HepG2 (cell line): ENCODE data around the gene OR52W1. TPM values are rescaled to one million over a fixed set of nuclear protein-coding genes. Genes with fewer than 3 reads are reported as not detected.

Experiments
- ATAC-seq: fragments of 200-7000 bp; cut with Tn5 transposase; 3 replicates; pipeline ENCODE4 v1.9.1; 2020; ENCODE audit warnings: mild to moderate bottlenecking, moderate library complexity
- BruUV-seq: library from RNA; stranded (reverse); fragments of 400-500 nt; replicated peaks from 2 replicates; lab custom pipeline; 2021; lab: Mats Ljungman, UMichigan
- CTCF ChIA-PET: fragments of 300-600 bp; formaldehyde crosslinking; extraction: SDS; loops from one replicate; lab custom pipeline; 2021; ENCODE audit warnings: low total read pairs, inconsistent platforms, low intra/inter-chr PET ratio; lab: Yijun Ruan, JAX
- POLR2A ChIA-PET: fragments of 350-600 bp; sonication (Branson Sonifier 250); formaldehyde crosslinking; loops from one replicate; lab custom pipeline; 2020; ENCODE audit warnings: antibody characterized with exemption, inconsistent platforms; lab: Yijun Ruan, JAX
- DNase-seq: peaks from one replicate; pipeline ENCODE4 v3.0.0-alpha.2; 2015; ENCODE audit warnings: low spot score
- FAIRE-seq: peaks from 3 replicates; lab custom pipeline; 2011; peaks lifted over from hg19 to GRCh38; lab: Jason Lieb, UNC
- H2AFZ ChIP-seq: one replicate; pipeline ENCODE4 v1.6.1; 2011; ENCODE audit warnings: low read length, inconsistent platforms
- H3K27ac ChIP-seq: fragments of 300-600 bp; 3 replicates; pipeline ENCODE4 v1.8.0; 2011; ENCODE audit warnings: mixed run types, mild to moderate bottlenecking, mixed read lengths, low read length, inconsistent platforms; ENCODE audit not compliant: insufficient read depth; ENCODE audit errors: extremely low read length
- H3K27me3 ChIP-seq, 2 experiments: fragments of 200-600 bp in 1 of 2; 2 replicates in 1 of 2; 3 replicates in 1 of 2; pipeline versions ENCODE4 v1.6.0 to v1.8.0; 2011; ENCODE audit warnings: low read length in 2 of 2, mild to moderate bottlenecking in 2 of 2, moderate library complexity in 2 of 2, inconsistent platforms in 1 of 2; ENCODE audit not compliant: insufficient read depth in 2 of 2, control insufficient read depth in 1 of 2
- H3K36me3 ChIP-seq, 2 experiments: fragments of 200-600 bp in 1 of 2; replicated peaks in 1 of 2; 2 replicates in 1 of 2; 3 replicates in 1 of 2; pipeline versions ENCODE4 v1.5.1 to v1.8.0; 2011; ENCODE audit warnings: low read length in 2 of 2, inconsistent platforms in 1 of 2; ENCODE audit not compliant: insufficient read depth in 2 of 2, control insufficient read depth in 1 of 2
- H3K4me1 ChIP-seq: 2 replicates; pipeline ENCODE4 v1.5.1; 2012; ENCODE audit warnings: low read length, inconsistent platforms; ENCODE audit not compliant: insufficient read depth
- H3K4me2 ChIP-seq: 2 replicates; pipeline ENCODE4 v1.6.0; 2011; ENCODE audit warnings: low read depth, low read length, inconsistent platforms
- H3K4me3 ChIP-seq, 3 experiments: fragments of 200-600 bp in 1 of 3; sonication (generic), shearing (Covaris generic) in 1 of 3; replicated peaks in 1 of 3; 2 replicates each; pipeline ENCODE4 v1.5.1; 2011 to 2016; ENCODE audit warnings: low read length in 3 of 3, inconsistent platforms in 2 of 3, low read depth in 2 of 3, mild to moderate bottlenecking in 2 of 3, control low read depth in 1 of 3, mixed read lengths in 1 of 3; ENCODE audit not compliant: insufficient read depth in 1 of 3
- H3K79me2 ChIP-seq: one replicate; pipeline ENCODE4 v1.6.1; 2011; ENCODE audit warnings: low read length, inconsistent platforms; ENCODE audit not compliant: insufficient read depth
- H3K9ac ChIP-seq: 2 replicates; pipeline ENCODE4 v1.6.0; 2011; ENCODE audit warnings: mild to moderate bottlenecking, low read depth, low read length, inconsistent platforms; ENCODE audit not compliant: insufficient read depth
- H3K9me3 ChIP-seq: 2 replicates; pipeline ENCODE4 v1.5.1; 2012; ENCODE audit warnings: mild to moderate bottlenecking, low read length
- H4K20me1 ChIP-seq: 2 replicates; pipeline ENCODE4 v1.6.0; 2011; ENCODE audit warnings: inconsistent platforms, mild to moderate bottlenecking, low read length, moderate library complexity; ENCODE audit not compliant: insufficient read depth
- BRD4 ChIP-seq: sonication (generic); formaldehyde crosslinking; IDR thresholded peaks from 2 replicates; pipeline ENCODE4 v1.4.0; 2020; ENCODE audit warnings: missing genetic modification reagents
- GRHL1 ChIP-seq: sonication (generic); formaldehyde crosslinking; conservative IDR thresholded peaks from 2 replicates; pipeline ENCODE4 v1.8.0; 2022; ENCODE audit warnings: missing genetic modification reagents
- NR0B2 ChIP-seq: sonication (generic); formaldehyde crosslinking; IDR thresholded peaks from 2 replicates; pipeline ENCODE4 v1.4.0; 2020; ENCODE audit warnings: mild to moderate bottlenecking, missing genetic modification reagents
- ZNF296 ChIP-seq: sonication (generic); formaldehyde crosslinking; conservative IDR thresholded peaks from 2 replicates; pipeline ENCODE4 v1.5.0; 2020; ENCODE audit warnings: mild to moderate bottlenecking, missing genetic modification reagents
- ZSCAN9 ChIP-seq: IDR thresholded peaks from 2 replicates; pipeline ENCODE4 v1.6.1; 2016; ENCODE audit warnings: borderline replicate concordance
- WGBS: methylation state at CpG from one replicate; pipeline ENCODE4 v1.1.6; 2017; ENCODE audit warnings: low lambda C conversion rate; 5-methylcytosine and 5-hydroxymethylcytosine counted together
- in situ Hi-C: cut with HindIII; loops from 2 replicates; pipeline ENCODE4 v1.10.0; 2017; ENCODE audit warnings: low pct_unique_long_range_greater_than_20kb; ENCODE audit not compliant: extremely low pct_ligation_motif_present
- intact Hi-C: fragments of 100-400 bp; cut with micrococcal nuclease; formaldehyde crosslinking; loops from one replicate; pipeline ENCODE4 v1.10.0; 2022; ENCODE audit not compliant: unreplicated experiment
- polyA plus RNA-seq, 8 experiments: library from polyadenylated mRNA; depleted of rRNA in 3 of 8; stranded (reverse) in 7 of 8; unstranded in 1 of 8; fragments of >200 nt; fragmentation: Illumina TruSeq in 4 of 8; extraction: Trizol in 4 of 8; gene quantifications; 2 replicates each; pipeline versions ENCODE4 v1.2.1 to v1.2.3, GENCODE V29; 2011 to 2016; ENCODE audit warnings: low read depth in 4 of 8, missing spikeins in 1 of 8, mixed read lengths in 1 of 8; ENCODE audit not compliant: insufficient read depth in 1 of 8
- total RNA-seq, 5 experiments: library from RNA; depleted of rRNA; stranded (reverse); fragments of >200 nt; fragmentation: Illumina TruSeq; extraction: Trizol; gene quantifications; 2 replicates each; pipeline ENCODE4 v1.2.3, GENCODE V29; 2016; ENCODE audit warnings: low read depth in 1 of 5

The OR52W1 gene
- total and polyA plus RNA-seq, 2 of the 13 experiments (the other 11 are each of a cell fraction or from before 2014, with no cell fraction given), result not detected

- BruUV-seq, result no TSS peak
- H3K79me2 ChIP-seq, result no peaks in the 10 kb centered on the region
Observed at GRCh38 chr11:6151117-6151516, 47.9 kb upstream of the OR52W1 start.

More at GRCh38 chr11:6151117-6151516, 47.9 kb upstream of the OR52W1 start:
- Histone ChIP-seq H3K36me3 (no peaks in the 10 kb centered on the region), H3K9me3 (no peaks in the 10 kb centered on the region), H2AFZ (no peak overlapping the region), H3K9ac (no peak overlapping the region)
- TF ChIP-seq ZSCAN9 (CRISPR knock-in tag), result no peak
- no peak for TF ChIP-seq BRD4 (CRISPR knock-in tag)
- no peak for TF ChIP-seq ZNF296 (CRISPR knock-in tag)
- TF ChIP-seq GRHL1 (CRISPR knock-in tag), result no peak
- no peak for TF ChIP-seq NR0B2 (CRISPR knock-in tag)
- TF ChIP-seq, all 625 proteins: peak for 0
- POLR2A ChIA-PET, result no interaction called here
- H3K27ac ChIP-seq, result no peak overlapping the region
- H3K4me1 ChIP-seq, result peaks cover 8% of the 10 kb centered on the region
- in situ Hi-C loops, result no loop called here
- no peak overlapping the region for H3K4me2 ChIP-seq
- H3K4me3 ChIP-seq, result no peak overlapping the region
- WGBS, result 7% methylated on average over 1 of the region's 1 CpG
- no peaks in the 10 kb centered on the region for H3K27me3 ChIP-seq
- FAIRE-seq (no peak), DNase-seq (no peak), ATAC-seq (no peak)
- CTCF ChIA-PET, result no interaction called here
- intact Hi-C loops, result no loop called here
- no peaks in the 10 kb centered on the region for H4K20me1 ChIP-seq
